Stomach (tissue), 4 donors: ENCODE data around the gene HDAC11.
"Not testable (repeated sequence)": the region's sequence is repeated elsewhere in the genome, so short reads cannot be mapped to it uniquely, and the experiment has no call there.

Experiments
- POLR2AphosphoS5 ChIP-seq, 3 donors: sonication (generic); formaldehyde crosslinking; IDR thresholded peaks; one replicate each; pipeline ENCODE4 v1.6.1; 2016; ENCODE audit warnings: antibody characterized with exemption in 3 of 3
- TF ChIP-seq, protein P1 (sequence below), 7 experiments: fragments of 450-650 bp in 4 of 7; fragments of 200-600 bp in 3 of 7; sonication (generic) in 3 of 7; IDR thresholded peaks; one replicate each; pipeline ENCODE4 v1.5.1; 2016 to 2019; ENCODE audit warnings: antibody characterized with exemption in 7 of 7, control low read depth in 2 of 7, mild to moderate bottlenecking in 1 of 7

DNA sequence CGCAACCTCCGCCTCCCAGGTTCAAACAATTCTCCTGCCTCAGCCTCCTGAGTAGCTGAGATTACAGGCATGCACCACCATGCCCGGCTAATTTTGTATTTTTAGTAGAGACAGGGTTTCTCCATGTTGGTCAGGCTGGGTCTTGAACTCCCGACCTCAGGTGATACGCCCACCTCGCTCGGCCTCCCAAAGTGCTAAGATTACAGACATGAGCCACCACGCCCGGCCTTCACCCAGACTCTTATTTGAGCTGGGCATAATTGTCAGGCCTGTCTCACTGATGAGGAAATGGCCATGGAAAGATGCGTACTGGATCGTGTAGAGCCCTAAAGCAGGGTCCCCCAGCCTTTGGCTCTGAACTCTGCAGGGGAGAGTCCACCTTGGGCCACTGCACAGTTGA, 19.1 kb downstream of the HDAC11 start:
- TF ChIP-seq, protein P1, sequence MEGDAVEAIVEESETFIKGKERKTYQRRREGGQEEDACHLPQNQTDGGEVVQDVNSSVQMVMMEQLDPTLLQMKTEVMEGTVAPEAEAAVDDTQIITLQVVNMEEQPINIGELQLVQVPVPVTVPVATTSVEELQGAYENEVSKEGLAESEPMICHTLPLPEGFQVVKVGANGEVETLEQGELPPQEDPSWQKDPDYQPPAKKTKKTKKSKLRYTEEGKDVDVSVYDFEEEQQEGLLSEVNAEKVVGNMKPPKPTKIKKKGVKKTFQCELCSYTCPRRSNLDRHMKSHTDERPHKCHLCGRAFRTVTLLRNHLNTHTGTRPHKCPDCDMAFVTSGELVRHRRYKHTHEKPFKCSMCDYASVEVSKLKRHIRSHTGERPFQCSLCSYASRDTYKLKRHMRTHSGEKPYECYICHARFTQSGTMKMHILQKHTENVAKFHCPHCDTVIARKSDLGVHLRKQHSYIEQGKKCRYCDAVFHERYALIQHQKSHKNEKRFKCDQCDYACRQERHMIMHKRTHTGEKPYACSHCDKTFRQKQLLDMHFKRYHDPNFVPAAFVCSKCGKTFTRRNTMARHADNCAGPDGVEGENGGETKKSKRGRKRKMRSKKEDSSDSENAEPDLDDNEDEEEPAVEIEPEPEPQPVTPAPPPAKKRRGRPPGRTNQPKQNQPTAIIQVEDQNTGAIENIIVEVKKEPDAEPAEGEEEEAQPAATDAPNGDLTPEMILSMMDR (IDR thresholded peaks at IDR 0.05) = not testable (repeated sequence)
- TF ChIP-seq POLR2AphosphoS5 (IDR thresholded peaks at IDR 0.05) = not testable (repeated sequence)
